Cardiac ventricle fibroblast (primary cell): ENCODE measurements around the gene TCN2. TPM values are rescaled to one million over a fixed set of nuclear protein-coding genes. Genes with fewer than 3 reads are reported as not detected.

ENCODE experiments used
- total RNA-seq: library from RNA; depleted of rRNA; stranded (reverse); fragments of >200 nt; gene quantifications from 2 replicates; pipeline ENCODE4 v1.2.3, GENCODE V29; 2015

Gene TCN2
- 9.3 and 9.6 TPM in 2 replicates for total RNA-seq

DNA sequence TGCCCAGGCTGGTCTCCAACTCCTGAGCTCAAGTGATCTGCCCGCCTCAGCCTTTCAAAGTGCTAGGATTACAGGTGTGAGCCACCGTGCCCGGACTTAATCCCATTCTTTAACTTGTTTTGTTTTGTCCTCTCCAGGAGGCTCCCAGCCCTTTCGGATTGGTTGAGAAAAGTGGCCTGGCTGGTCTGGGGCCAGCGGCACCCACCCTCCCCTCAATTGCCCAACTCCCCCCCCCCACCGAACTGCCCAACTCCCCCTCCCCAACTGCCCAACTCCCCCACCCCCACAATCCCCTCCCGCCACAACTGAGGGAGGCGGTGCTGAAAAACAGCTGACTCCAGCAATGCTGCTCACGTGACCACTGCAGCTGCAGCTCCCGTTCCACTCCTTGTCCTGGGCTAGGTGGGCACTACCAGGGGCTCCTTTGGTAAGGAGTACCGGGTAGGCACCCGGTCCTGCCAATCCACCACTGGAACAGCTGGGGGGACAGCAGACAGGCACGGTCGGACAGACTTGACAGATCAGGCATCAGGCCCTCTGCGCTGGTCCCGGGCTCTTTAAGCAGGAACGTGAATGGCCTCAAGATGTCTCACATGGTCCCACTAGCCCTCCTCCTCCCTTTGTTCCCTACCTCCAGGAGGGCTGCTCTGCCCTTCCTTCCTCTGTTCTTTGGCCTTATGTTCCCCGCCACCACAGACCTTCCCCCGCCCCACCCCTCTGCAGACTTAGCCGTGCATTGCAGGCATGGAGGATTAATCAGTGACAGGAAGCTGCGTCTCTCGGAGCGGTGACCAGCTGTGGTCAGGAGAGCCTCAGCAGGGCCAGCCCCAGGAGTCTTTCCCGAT is at the start of gene TCN2:
Gene TCN2 (plus strand): TSS at position 720 of the 845 bp plus-strand sequence. CDS start 158 bp downstream, outside the sequence.

GRCh38 chr22:30574095-30574981 is 32.6 kb upstream of the TCN2 start, which contains the start of gene GAL3ST1:
Gene GAL3ST1 (minus strand): TSS chr22:30574665. CDS start chr22:30557392, 17,273 bp downstream.

DNA sequence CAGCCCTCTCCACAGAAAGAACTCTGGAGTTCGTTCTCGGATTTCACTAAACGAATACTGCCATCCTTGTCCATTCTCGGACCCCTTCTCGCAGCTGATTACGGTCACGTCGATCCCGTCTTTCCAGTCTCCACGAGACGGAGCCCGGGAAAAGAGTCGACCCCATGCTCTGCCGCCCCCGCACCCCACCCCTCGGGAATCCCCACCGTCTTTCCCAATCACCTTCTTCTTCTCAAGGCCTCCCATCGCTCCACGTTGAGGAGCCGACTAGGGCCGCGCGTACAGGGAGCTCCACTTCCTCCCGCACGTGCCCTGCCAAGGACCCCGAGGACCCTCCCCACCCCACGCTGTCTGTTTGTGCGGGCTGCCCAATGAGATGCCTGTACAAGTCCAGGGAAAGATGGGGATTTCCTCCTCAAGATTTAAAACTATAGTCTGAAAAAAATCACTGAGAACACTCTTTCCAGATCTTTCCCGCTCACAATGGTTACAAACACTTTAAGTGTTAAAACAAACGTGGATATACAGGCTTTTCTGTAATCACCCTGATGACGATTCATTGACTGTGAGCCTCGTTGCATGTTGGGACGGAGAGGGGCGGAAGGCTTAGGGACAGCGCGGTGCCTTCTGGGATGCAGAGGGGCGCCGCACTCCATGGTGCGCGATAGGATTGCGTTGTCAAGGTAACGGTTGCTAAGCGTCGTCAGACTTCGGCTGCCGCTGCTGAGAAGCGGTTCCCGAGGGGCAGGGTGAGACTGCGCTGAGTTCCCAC is 15.2 kb upstream of the TCN2 start, which contains the start of gene PES1:
Gene PES1 (minus strand): TSS at position 323 of the 772 bp plus-strand sequence. CDS start 77 bp downstream, at position 246.

DNA sequence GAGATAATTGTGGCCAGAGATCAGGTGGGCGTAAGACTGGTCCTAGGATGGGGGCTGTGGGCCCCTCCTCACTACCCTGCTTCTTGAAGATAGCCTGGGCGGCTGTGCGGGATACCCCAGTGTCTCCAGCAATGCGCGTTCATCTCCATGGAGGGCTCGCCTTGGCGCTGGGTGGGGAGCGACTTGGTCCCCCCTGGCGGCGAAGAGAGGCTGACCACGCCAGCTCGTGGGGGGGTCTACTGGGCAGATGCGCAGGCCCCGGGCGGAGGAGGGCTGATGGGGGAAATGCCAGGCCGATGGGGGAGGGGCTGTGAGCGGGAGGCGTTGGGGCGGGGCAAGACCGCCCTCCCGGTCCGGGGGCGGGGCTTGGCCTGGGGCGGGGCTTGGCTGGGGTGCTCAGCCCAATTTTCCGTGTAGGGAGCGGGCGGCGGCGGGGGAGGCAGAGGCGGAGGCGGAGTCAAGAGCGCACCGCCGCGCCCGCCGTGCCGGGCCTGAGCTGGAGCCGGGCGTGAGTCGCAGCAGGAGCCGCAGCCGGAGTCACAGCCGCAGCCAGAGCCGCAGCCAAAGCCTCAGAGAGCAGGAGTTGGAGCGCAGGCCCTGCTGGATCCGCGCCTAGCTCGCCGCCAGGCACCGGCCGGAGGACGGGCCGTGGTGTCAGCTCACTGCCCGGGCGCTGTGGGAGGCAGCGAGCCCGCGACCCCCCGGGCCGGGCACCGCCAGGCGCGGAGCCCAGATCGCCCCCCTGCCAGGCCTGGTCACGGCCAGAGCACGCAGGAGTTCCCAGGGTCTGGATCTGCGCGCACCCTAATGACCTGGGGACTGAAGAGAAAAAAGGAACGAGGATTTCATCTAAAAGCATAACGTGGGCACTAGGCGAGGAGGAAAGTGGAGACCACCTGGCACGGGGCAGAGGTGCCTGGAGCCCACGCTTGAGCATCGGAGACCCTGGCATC is 28.6 kb downstream of the TCN2 start, which contains the start of gene SLC35E4:
Gene SLC35E4 (plus strand): TSS at position 509 of the 953 bp plus-strand sequence. CDS start 670 bp downstream, outside the sequence.

GRCh38 chr22:30667494-30668385 is 60.8 kb downstream of the TCN2 start, which contains the start of gene DUSP18:
Gene DUSP18 (minus strand): TSS chr22:30667875. CDS start chr22:30664003, 3,872 bp downstream.

Other genes with a start within 250 kb of the TCN2 start
- 13.3 and 19.8 TPM in 2 replicates for gene RNF215, start 219.8 kb upstream of the TCN2 start, total RNA-seq
- gene SEC14L2, start 210.2 kb upstream of the TCN2 start, total RNA-seq, result 11.5 and 30.1 TPM in 2 replicates
- 6.4 and 14.3 TPM in 2 replicates for gene MTFP1, start 181.4 kb upstream of the TCN2 start, total RNA-seq
- gene SEC14L3, start 135.2 kb upstream of the TCN2 start, total RNA-seq, result not detected in 2 replicates
- gene SEC14L4, start 101.5 kb upstream of the TCN2 start, total RNA-seq, result 0.15 TPM in 1 of 2 replicates, not detected in the other
- 0.25 TPM in 1 of 2 replicates, not detected in the other for gene SEC14L6, start 60.4 kb upstream of the TCN2 start, total RNA-seq
- gene GAL3ST1, start 32.5 kb upstream of the TCN2 start, total RNA-seq, result 0.49 and 0.56 TPM in 2 replicates
- 54.9 and 56.1 TPM in 2 replicates for gene PES1, start 15.3 kb upstream of the TCN2 start, total RNA-seq
- 6.1 and 6.6 TPM in 2 replicates for gene SLC35E4, start 28.6 kb downstream of the TCN2 start, total RNA-seq
- 4.2 and 5.4 TPM in 2 replicates for gene DUSP18, start 60.7 kb downstream of the TCN2 start, total RNA-seq
- gene OSBP2, start 87.7 kb downstream of the TCN2 start, total RNA-seq, result 0.44 and 0.81 TPM in 2 replicates